ENCODE data around the gene MSRB3. TPM values are rescaled to one million over a fixed set of nuclear protein-coding genes. Genes with fewer than 3 reads are reported as not detected.

MSRB3 gene
- total and polyA plus RNA-seq, 10 of the 15 experiments (the other 5 are each of a cell fraction or from before 2014, with no cell fraction given), result 0.07 to 2.7 (median 1.3) TPM

DNA sequence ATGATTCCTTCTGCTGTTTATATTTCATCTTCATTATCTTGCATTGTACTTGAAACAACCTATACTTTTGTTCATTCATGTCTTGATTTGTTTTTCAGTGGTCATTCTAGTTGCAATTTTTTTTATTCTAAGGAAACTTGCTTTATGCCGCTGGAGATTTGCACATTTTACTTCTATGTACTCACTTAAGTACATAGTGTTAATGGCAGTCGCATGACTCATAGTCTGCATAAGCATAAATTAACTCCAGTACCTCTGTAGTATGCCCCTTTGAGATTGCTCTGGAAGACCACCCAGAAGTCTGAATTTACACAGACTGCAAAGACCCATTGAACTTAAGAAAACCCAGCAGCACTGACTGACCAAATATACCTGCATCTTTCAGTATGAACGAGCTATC lies 77.0 kb downstream of the MSRB3 start (continued):
- TF ChIP-seq, protein P1, sequence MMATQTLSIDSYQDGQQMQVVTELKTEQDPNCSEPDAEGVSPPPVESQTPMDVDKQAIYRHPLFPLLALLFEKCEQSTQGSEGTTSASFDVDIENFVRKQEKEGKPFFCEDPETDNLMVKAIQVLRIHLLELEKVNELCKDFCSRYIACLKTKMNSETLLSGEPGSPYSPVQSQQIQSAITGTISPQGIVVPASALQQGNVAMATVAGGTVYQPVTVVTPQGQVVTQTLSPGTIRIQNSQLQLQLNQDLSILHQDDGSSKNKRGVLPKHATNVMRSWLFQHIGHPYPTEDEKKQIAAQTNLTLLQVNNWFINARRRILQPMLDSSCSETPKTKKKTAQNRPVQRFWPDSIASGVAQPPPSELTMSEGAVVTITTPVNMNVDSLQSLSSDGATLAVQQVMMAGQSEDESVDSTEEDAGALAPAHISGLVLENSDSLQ (IDR thresholded peaks at IDR 0.05), result no peak
- no peak for TF ChIP-seq TCF3 (IDR thresholded peaks at IDR 0.05; ENCODE audit: borderline replicate concordance, insufficient read depth, low read depth, low read length)
- TF ChIP-seq POLR2AphosphoS5 (IDR thresholded peaks at IDR 0.05; ENCODE audit: low read length), result no peak
- no peak for TF ChIP-seq ATF7 (IDR thresholded peaks at IDR 0.05; ENCODE audit: low read depth)
- no peak for TF ChIP-seq NR2C1 (IDR thresholded peaks at IDR 0.05)
- TF ChIP-seq JUND (IDR thresholded peaks at IDR 0.05; ENCODE audit: low read depth, low read length), result no peak
- TF ChIP-seq YBX1 (IDR thresholded peaks at IDR 0.05), result no peak
- TF ChIP-seq, protein P2, sequence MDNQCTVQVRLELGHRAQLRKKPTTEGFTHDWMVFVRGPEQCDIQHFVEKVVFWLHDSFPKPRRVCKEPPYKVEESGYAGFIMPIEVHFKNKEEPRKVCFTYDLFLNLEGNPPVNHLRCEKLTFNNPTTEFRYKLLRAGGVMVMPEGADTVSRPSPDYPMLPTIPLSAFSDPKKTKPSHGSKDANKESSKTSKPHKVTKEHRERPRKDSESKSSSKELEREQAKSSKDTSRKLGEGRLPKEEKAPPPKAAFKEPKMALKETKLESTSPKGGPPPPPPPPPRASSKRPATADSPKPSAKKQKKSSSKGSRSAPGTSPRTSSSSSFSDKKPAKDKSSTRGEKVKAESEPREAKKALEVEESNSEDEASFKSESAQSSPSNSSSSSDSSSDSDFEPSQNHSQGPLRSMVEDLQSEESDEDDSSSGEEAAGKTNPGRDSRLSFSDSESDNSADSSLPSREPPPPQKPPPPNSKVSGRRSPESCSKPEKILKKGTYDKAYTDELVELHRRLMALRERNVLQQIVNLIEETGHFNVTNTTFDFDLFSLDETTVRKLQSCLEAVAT (IDR thresholded peaks at IDR 0.05), result no peak
- TF ChIP-seq NFIC (IDR thresholded peaks at IDR 0.05; ENCODE audit: low read depth, low read length), result no peak
- no peak for TF ChIP-seq MEF2A (IDR thresholded peaks at IDR 0.05; ENCODE audit: insufficient read depth, low read depth, low read length)

DNA sequence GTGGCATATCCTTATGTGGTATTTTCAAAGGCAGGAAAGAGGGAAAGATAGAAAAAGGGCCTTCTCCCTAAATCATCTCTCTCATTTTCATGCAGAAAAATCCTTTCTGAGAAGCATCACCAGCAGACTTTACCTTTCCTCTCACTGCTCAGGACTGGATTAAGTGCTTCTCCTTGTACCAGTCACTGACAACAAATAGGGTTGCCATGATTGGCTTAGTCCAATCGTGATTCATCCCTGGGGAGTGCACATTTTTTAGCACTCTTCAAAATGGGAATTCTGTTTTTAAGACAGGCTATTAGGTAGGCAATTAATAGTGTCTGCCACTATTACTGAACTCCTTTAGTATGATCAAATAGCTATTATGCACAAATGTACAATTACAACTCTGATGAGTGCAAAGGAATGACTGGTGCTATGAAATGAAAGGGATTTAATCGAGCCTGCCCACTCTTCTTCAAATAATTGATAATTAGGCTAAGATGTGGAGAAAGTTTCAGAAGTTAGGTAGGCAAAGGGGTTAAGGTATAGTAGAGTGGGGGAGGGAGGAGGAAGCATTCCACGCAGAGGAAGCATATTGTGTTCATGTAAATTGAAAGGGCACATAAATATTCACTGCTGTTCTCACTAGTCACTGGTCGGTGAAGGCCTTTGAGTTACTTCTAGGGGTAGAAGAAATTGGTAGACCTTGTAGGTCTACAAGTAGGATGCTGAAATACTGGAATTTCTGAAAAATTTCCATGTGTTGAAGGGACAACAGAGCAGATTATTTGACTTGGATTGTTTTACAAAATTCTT lies 84.0 kb downstream of the MSRB3 start:
- intact Hi-C loops (cut with micrococcal nuclease; ENCODE audit: unreplicated experiment), result no loop called here
- CTCF ChIA-PET, result no interaction called here
- no peak for DNase-seq (ENCODE audit: low read depth, low spot score)
- SMC1A ChIA-PET (ENCODE audit: uncharacterized antibody, unreplicated experiment), result no interaction called here
- POLR2A ChIA-PET, result no interaction called here
- no TSS peak for BruUV-seq (replicated peaks)
- no peaks in the 10 kb centered on the region for H3K4me1 ChIP-seq (ENCODE audit: control insufficient read depth, insufficient read depth, low read length)
- no peaks in the 10 kb centered on the region for H3K9me3 ChIP-seq (replicated peaks; ENCODE audit: control insufficient read depth, insufficient read depth, low read length)
- WGBS (ENCODE audit: insufficient coverage, insufficient replicate concordance, low lambda C conversion rate, missing lambda C conversion rate), result 12% methylated on average over 4 of the region's 4 CpGs
- no peaks in the 10 kb centered on the region for H3K36me3 ChIP-seq (ENCODE audit: control insufficient read depth in 2 of 2, insufficient read depth in 2 of 2, low read length in 1 of 2)
- RAD21 ChIA-PET (ENCODE audit: unreplicated experiment), result no interaction called here
- H3K4me3 ChIP-seq, result no peak overlapping the region
- in situ Hi-C loops (cut with MboI), result no loop called here
- no peak for FAIRE-seq
- H4K20me1 ChIP-seq (ENCODE audit: control insufficient read depth, insufficient read depth), result no peaks in the 10 kb centered on the region; the same call in 1 of the 2 replicates
- no peaks in the 10 kb centered on the region for H3K27me3 ChIP-seq (replicated peaks in 1 of 2; ENCODE audit: control insufficient read depth in 2 of 2, insufficient read depth in 2 of 2, low read length in 1 of 2)
- no peak overlapping the region for H3K27ac ChIP-seq (ENCODE audit: control insufficient read depth, insufficient read depth)
- no peak overlapping the region for H2AFZ ChIP-seq (ENCODE audit: control insufficient read depth, low read depth, low read length)
- H3K4me2 ChIP-seq (ENCODE audit: control insufficient read depth, insufficient read depth), result no peak overlapping the region
- H3K9ac ChIP-seq (ENCODE audit: control insufficient read depth, insufficient read depth, low read length), result no peak overlapping the region
- no peaks in the 10 kb centered on the region for H3K79me2 ChIP-seq (ENCODE audit: control insufficient read depth, insufficient read depth, low read length)
- ATAC-seq, result no peak
- TF ChIP-seq, protein P3, sequence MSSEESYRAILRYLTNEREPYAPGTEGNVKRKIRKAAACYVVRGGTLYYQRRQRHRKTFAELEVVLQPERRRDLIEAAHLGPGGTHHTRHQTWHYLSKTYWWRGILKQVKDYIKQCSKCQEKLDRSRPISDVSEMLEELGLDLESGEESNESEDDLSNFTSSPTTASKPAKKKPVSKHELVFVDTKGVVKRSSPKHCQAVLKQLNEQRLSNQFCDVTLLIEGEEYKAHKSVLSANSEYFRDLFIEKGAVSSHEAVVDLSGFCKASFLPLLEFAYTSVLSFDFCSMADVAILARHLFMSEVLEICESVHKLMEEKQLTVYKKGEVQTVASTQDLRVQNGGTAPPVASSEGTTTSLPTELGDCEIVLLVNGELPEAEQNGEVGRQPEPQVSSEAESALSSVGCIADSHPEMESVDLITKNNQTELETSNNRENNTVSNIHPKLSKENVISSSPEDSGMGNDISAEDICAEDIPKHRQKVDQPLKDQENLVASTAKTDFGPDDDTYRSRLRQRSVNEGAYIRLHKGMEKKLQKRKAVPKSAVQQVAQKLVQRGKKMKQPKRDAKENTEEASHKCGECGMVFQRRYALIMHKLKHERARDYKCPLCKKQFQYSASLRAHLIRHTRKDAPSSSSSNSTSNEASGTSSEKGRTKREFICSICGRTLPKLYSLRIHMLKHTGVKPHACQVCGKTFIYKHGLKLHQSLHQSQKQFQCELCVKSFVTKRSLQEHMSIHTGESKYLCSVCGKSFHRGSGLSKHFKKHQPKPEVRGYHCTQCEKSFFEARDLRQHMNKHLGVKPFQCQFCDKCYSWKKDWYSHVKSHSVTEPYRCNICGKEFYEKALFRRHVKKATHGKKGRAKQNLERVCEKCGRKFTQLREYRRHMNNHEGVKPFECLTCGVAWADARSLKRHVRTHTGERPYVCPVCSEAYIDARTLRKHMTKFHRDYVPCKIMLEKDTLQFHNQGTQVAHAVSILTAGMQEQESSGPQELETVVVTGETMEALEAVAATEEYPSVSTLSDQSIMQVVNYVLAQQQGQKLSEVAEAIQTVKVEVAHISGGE (CRISPR knock-in tag; IDR thresholded peaks at IDR 0.05), result no peak
- TF ChIP-seq, protein P4, sequence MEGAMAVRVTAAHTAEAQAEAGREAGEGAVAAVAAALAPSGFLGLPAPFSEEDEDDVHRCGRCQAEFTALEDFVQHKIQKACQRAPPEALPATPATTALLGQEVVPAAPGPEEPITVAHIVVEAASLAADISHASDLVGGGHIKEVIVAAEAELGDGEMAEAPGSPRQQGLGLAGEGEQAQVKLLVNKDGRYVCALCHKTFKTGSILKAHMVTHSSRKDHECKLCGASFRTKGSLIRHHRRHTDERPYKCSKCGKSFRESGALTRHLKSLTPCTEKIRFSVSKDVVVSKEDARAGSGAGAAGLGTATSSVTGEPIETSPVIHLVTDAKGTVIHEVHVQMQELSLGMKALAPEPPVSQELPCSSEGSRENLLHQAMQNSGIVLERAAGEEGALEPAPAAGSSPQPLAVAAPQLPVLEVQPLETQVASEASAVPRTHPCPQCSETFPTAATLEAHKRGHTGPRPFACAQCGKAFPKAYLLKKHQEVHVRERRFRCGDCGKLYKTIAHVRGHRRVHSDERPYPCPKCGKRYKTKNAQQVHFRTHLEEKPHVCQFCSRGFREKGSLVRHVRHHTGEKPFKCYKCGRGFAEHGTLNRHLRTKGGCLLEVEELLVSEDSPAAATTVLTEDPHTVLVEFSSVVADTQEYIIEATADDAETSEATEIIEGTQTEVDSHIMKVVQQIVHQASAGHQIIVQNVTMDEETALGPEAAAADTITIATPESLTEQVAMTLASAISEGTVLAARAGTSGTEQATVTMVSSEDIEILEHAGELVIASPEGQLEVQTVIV (IDR thresholded peaks at IDR 0.05; ENCODE audit: borderline replicate concordance, partially characterized antibody), result no peak
- no peak for TF ChIP-seq SPI1 (IDR thresholded peaks at IDR 0.05; ENCODE audit: borderline replicate concordance, insufficient read depth, low read depth, low read length)

Measured in GM12878 (cell line).